HFFc6 (cell line): ENCODE data around the gene LRSAM1. TPM values are rescaled to one million over a fixed set of nuclear protein-coding genes. Genes with fewer than 3 reads are reported as not detected.

ENCODE experiments used
- DNase-seq: peaks from one replicate; pipeline ENCODE4 v3.0.0-alpha.2; 2018
- H3K27ac Mint-ChIP-seq: 2 replicates; pipeline ENCODE4 v1.8.0; 2020; ENCODE audit warnings: mild to moderate bottlenecking, mixed read lengths
- H3K27me3 Mint-ChIP-seq: 2 replicates; pipeline ENCODE4 v1.8.0; 2021; ENCODE audit warnings: mild to moderate bottlenecking, moderate library complexity, mixed read lengths; ENCODE audit not compliant: insufficient read depth
- H3K36me3 Mint-ChIP-seq: 2 replicates; pipeline ENCODE4 v1.8.0; 2021; ENCODE audit warnings: low read depth, mixed read lengths
- H3K4me1 Mint-ChIP-seq: 2 replicates; pipeline ENCODE4 v1.8.0; 2020; ENCODE audit warnings: low read depth, mixed read lengths
- H3K4me3 Mint-ChIP-seq: 2 replicates; pipeline ENCODE4 v1.8.0; 2020; ENCODE audit warnings: mild to moderate bottlenecking, moderate library complexity, mixed read lengths
- H3K9me3 Mint-ChIP-seq: 2 replicates; pipeline ENCODE4 v1.8.0; 2020; ENCODE audit warnings: mild to moderate bottlenecking, mixed read lengths
- CTCF ChIP-seq: fragments of 200-600 bp; sonication (generic); IDR thresholded peaks from 2 replicates; pipeline ENCODE4 v1.5.0; 2021; ENCODE audit warnings: antibody characterized with exemption, mild to moderate bottlenecking
- total RNA-seq, 6 experiments: library from RNA; stranded (reverse); fragmentation: NEBNext Ultra II Directional; extraction: Animal tissue kit (Norgen Biotek cat#: 25700); gene quantifications; 2 replicates in 1 of 6; 3 replicates in 5 of 6; pipeline ENCODE4 v1.2.3, GENCODE V29; 2021

LRSAM1 gene
- total RNA-seq, 6 experiments from 2014 or later: 12.1 to 15.9 (median 13.4) TPM

- Mint-ChIP-seq H3K4me1 (peaks cover 98% of the 10 kb centered on the region), H3K27me3 (peaks cover 3% of the 10 kb centered on the region), H3K27ac (peak overlapping the region; percentile 90), H3K9me3 (no peaks in the 10 kb centered on the region), H3K36me3 (peaks cover 24% of the 10 kb centered on the region), H3K4me3 (peak overlapping the region; percentile 73)
- no peak for TF ChIP-seq CTCF
- peak; percentile 76 for DNase-seq
These were observed 87.5 kb downstream of the LRSAM1 start for GRCh38 chr9:127538849-127539258.

- no peak for DNase-seq
- H3K4me1 Mint-ChIP-seq: peaks cover 97% of the 10 kb centered on the region
- H3K9me3 Mint-ChIP-seq: no peaks in the 10 kb centered on the region
- peaks cover 25% of the 10 kb centered on the region for H3K36me3 Mint-ChIP-seq
- H3K27me3 Mint-ChIP-seq: peaks cover 3% of the 10 kb centered on the region
- H3K27ac Mint-ChIP-seq: peak overlapping the region; percentile 90
- no peak for TF ChIP-seq CTCF
- peak overlapping the region; percentile 73 for H3K4me3 Mint-ChIP-seq
These were observed 88.1 kb downstream of the LRSAM1 start for GRCh38 chr9:127539259-127539981.

GRCh38 chr9:127539982-127540663 lies 88.8 kb downstream of the LRSAM1 start:
- H3K4me3 Mint-ChIP-seq: peak overlapping the region; percentile 73
- H3K4me1 Mint-ChIP-seq: peaks cover 96% of the 10 kb centered on the region
- H3K27me3 Mint-ChIP-seq: peaks cover 3% of the 10 kb centered on the region
- peak overlapping the region; percentile 90 for H3K27ac Mint-ChIP-seq
- H3K9me3 Mint-ChIP-seq: no peaks in the 10 kb centered on the region
- DNase-seq: no peak
- H3K36me3 Mint-ChIP-seq: peaks cover 20% of the 10 kb centered on the region
- no peak for TF ChIP-seq CTCF

GRCh38 chr9:127540664-127541041 lies 89.3 kb downstream of the LRSAM1 start:
- TF ChIP-seq CTCF: peak; percentile 41; the same call in 1 of the 2 replicates
- peaks cover 2% of the 10 kb centered on the region for H3K27me3 Mint-ChIP-seq
- H3K27ac Mint-ChIP-seq: peak overlapping the region; percentile 90
- peaks cover 19% of the 10 kb centered on the region for H3K36me3 Mint-ChIP-seq
- DNase-seq: no peak
- no peaks in the 10 kb centered on the region for H3K9me3 Mint-ChIP-seq
- H3K4me3 Mint-ChIP-seq: peak overlapping the region; percentile 73
- H3K4me1 Mint-ChIP-seq: peaks cover 96% of the 10 kb centered on the region

- Mint-ChIP-seq H3K4me3 (peak overlapping the region; percentile 20; the same call in 1 of the 2 replicates), H3K27me3 (no peaks in the 10 kb centered on the region; the same call in 1 of the 2 replicates), H3K27ac (peak overlapping the region; percentile 90), H3K9me3 (no peaks in the 10 kb centered on the region), H3K36me3 (peaks cover 18% of the 10 kb centered on the region), H3K4me1 (peaks cover 96% of the 10 kb centered on the region)
- no peak for DNase-seq
- no peak for TF ChIP-seq CTCF
These were observed 89.9 kb downstream of the LRSAM1 start for GRCh38 chr9:127541176-127541575.
